Esophagus (tissue), 2 donors: Measurements from ENCODE around the gene ZNF746. TPM values are rescaled to one million over a fixed set of nuclear protein-coding genes. Genes with fewer than 3 reads are reported as not detected.
"Not testable (repeated sequence)": the region's sequence is repeated elsewhere in the genome, so short reads cannot be mapped to it uniquely, and the experiment has no call there.

Experiments
- H3K27ac ChIP-seq, 2 donors: one replicate each; pipeline ENCODE4 v1.5.1; 2013; ENCODE audit warnings: low read depth in 2 of 2, mild to moderate bottlenecking in 2 of 2, inconsistent platforms in 1 of 2, low read length in 1 of 2, moderate library complexity in 1 of 2
- H3K27me3 ChIP-seq, 2 donors: one replicate each; pipeline ENCODE4 v1.6.1; 2013; ENCODE audit warnings: low read length in 2 of 2, control low read depth in 1 of 2, mild to moderate bottlenecking in 1 of 2; ENCODE audit not compliant: insufficient read depth in 2 of 2, control insufficient read depth in 1 of 2
- H3K36me3 ChIP-seq, 2 donors: one replicate each; pipeline ENCODE4 v1.6.1; 2013; ENCODE audit warnings: low read length in 1 of 2; ENCODE audit not compliant: control insufficient read depth in 2 of 2, insufficient read depth in 2 of 2
- H3K4me1 ChIP-seq, 2 donors: one replicate each; pipeline ENCODE4 v1.6.1; 2013; ENCODE audit warnings: low read length in 1 of 2; ENCODE audit not compliant: control insufficient read depth in 2 of 2, insufficient read depth in 2 of 2
- H3K4me3 ChIP-seq, 2 donors: one replicate each; pipeline ENCODE4 v1.5.1; 2013; ENCODE audit warnings: low read length in 2 of 2, mild to moderate bottlenecking in 2 of 2, low read depth in 1 of 2, moderate library complexity in 1 of 2
- H3K9me3 ChIP-seq, 2 donors: one replicate each; pipeline ENCODE4 v1.6.1; 2013; ENCODE audit warnings: mild to moderate bottlenecking in 2 of 2, low read depth in 1 of 2, low read length in 1 of 2, moderate library complexity in 1 of 2; ENCODE audit not compliant: control insufficient read depth in 2 of 2, insufficient read depth in 1 of 2
- WGBS, 2 donors: extraction: QIAGEN DNeasy Blood & Tissue Kit; methylation state at CpG; one replicate each; pipeline ENCODE4 v1.1.7; 2013; 5-methylcytosine and 5-hydroxymethylcytosine counted together
- polyA plus RNA-seq, 2 donors: library from polyadenylated mRNA; stranded (reverse); fragments of 200-250 nt; gene quantifications; one replicate each; pipeline ENCODE4 v1.2.3, GENCODE V29; 2013
- donor health status: healthy with polysubstance abuse.
- donor health status: Bipolar disorder and iron deficiency.

Gene ZNF746
- polyA plus RNA-seq, 2 donors: 5.1 to 6.3 TPM

DNA sequence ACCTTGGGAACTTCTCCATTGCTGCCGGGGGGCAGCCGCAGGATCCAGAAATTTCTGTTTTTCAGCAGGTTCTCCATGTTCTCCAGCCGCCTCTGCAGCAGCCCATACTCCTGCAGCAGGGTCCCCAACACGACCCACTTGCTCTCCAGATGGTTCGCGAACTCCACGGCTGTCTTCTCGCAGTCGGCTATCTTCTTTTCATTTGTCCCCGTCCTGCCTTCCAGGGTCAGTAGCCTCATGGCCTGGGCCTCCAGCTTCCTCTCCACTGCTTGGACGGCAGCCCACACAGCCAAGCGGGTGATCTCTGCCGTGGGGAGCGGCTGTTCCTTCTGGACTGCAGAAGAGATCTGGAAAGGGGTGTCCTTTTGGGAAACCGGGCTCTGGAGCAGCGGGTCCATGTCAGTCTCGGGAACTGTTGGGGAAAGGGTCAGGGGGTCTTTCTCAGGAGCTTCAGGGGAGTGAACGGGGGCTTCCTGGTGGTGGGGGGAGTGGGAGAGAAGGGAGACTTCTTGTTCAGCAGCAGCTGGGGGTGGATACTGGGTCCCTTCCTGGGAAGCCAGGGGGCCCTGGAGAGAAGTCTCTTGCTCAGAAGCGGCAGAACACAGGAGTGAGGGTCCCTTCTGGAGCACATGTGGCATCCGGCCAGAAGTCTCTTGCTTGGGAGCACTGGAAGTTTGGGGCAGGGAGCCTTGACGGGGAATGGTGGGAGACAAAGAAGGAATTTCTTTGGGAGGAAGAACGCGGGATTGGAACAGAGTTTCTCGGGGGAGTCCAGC is 42.2 kb downstream of the ZNF746 start:
- Histone ChIP-seq H3K27me3 (no peaks in the 10 kb centered on the region), H3K9me3 (no peaks in the 10 kb centered on the region), H3K36me3 (peaks cover 11 to 22% of the 10 kb centered on the region in 2 donors), H3K27ac (no peak overlapping the region), H3K4me3 (no peak overlapping the region), H3K4me1 (peaks cover 0 to 8% of the 10 kb centered on the region in 2 donors)
- WGBS, 2 donors: 91 to 93% methylated on average over 24 of the region's 24 CpGs

DNA sequence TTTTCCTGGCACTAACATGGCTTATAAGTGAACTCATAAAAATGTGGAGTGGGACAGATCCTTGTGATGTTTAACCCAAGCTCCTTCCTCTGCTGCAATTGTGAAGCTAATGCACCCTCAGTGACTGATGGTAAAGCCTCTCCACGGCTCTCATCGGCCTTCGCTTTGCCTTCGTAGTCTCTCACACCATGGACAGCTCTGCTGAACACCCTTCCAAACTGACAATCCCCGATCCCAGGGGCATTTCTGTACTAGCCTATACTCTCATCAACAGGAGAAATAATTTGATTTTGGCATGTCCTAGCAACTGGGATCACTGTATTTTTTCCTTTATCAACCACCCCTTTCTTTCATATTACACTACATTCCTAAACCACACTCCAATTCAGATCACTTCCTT is 42.9 kb downstream of the ZNF746 start:
- peaks cover 0 to 8% of the 10 kb centered on the region in 2 donors for H3K4me1 ChIP-seq
- H3K9me3 ChIP-seq: no peaks in the 10 kb centered on the region
- H3K36me3 ChIP-seq: peaks cover 17 to 28% of the 10 kb centered on the region in 2 donors

DNA sequence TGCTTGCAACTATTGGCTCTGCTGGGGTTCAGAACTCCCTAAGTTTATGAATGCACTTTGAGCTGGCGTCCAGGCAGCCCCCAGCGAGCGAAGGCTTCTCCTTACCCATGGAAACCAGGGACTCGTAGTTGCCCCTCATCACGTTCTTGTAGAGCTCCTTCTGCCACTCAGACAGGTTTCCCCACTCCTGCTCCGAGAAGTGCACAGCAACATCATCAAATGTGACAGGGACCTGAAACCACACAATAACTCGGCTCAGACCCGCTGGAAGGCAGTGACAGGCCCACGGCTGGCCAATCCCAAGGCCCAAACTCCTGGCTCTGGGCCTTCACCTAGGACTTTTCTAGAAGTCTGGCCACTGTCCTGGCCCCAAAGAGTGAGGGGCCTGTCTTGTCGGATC is 43.6 kb downstream of the ZNF746 start:
- 94 to 95% methylated on average over 10 of the region's 10 CpGs for WGBS, 2 donors
- H3K4me1 ChIP-seq: peaks cover 0 to 4% of the 10 kb centered on the region in 2 donors

More for the DNA sequence above, 42.9 kb downstream of the ZNF746 start:
- 90 to 95% methylated on average over 5 of the region's 5 CpGs for WGBS, 2 donors
- H3K27ac ChIP-seq: no peak overlapping the region
- no peaks in the 10 kb centered on the region for H3K27me3 ChIP-seq
- H3K4me3 ChIP-seq: no peak overlapping the region

DNA sequence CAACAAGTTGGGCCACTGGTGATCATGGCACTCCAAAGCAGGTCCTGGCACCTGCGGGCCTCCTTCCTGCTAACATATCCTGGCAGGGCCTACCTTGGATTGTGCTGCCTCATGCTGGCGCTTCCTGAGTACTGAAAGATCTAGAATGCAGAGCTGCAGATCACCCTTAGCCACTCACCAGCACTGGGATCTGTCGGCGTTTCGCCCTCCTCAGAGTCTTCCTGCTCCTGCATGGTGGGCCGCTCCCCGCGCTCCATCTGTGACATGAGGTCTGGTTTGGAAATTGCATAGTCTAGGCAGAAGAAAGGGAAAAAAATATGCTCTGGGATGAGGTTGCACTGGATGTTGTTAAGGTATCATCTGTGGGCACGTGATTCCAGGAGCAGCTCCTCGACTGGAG is 46.8 kb downstream of the ZNF746 start:
- peaks cover 29 to 40% of the 10 kb centered on the region in 2 donors for H3K36me3 ChIP-seq
- H3K27ac ChIP-seq: no peak overlapping the region
- H3K27me3 ChIP-seq: no peaks in the 10 kb centered on the region
- H3K4me1 ChIP-seq: peaks cover 0 to 2% of the 10 kb centered on the region in 2 donors
- WGBS, 2 donors: 97% methylated on average over 10 of the region's 10 CpGs
- H3K9me3 ChIP-seq: no peaks in the 10 kb centered on the region
- no peak overlapping the region for H3K4me3 ChIP-seq

More for the DNA sequence above, 43.6 kb downstream of the ZNF746 start:
- Histone ChIP-seq H3K4me3 (no peak overlapping the region), H3K36me3 (peaks cover 22 to 34% of the 10 kb centered on the region in 2 donors), H3K9me3 (no peaks in the 10 kb centered on the region), H3K27ac (no peak overlapping the region), H3K27me3 (no peaks in the 10 kb centered on the region)

DNA sequence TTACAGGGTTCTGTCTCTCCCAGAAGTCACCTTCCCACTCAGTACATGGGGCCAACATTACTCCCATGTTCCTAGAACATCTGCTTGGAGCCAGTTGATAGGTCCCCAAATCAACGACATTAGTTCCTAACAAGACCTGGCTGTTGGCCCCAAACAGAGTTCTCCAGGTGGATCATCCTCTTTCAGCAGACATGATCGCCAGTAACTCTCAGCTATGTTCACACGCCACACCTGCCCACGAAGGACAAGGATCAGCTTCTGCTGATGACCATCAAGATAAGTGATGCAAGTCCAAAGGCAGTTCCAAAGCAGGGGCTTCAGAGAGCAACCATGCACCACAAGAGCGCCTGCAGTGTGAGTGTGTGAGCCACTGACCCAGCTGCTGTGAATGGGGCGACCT is 47.7 kb downstream of the ZNF746 start:
- Histone ChIP-seq H3K36me3 (peaks cover 32 to 37% of the 10 kb centered on the region in 2 donors), H3K4me3 (no peak overlapping the region), H3K9me3 (no peaks in the 10 kb centered on the region), H3K27me3 (no peaks in the 10 kb centered on the region), H3K4me1 (peaks cover 0 to 2% of the 10 kb centered on the region in 2 donors), H3K27ac (no peak overlapping the region)
- 95 to 96% methylated on average over 6 of the region's 6 CpGs for WGBS, 2 donors

DNA sequence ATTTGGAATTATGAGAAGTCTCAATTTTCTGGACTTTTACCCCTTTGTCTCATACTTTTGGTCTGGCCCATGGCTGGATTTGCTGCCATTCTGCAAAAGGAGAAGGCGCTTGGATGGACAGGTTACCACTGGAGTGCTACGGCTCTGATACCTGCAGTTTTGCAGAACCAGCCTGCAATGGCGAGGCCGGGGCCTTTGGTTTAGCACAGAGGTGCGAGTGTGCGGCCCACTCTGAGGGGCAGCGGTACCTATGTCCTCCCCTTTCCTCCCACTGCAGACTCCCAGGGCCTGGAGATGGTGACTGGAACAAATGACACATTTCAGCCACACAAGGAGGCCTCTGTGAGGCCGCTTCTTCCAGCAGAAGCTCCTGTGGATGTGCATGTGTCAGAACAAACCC is 48.6 kb downstream of the ZNF746 start:
- no peaks in the 10 kb centered on the region for H3K4me1 ChIP-seq
- no peaks in the 10 kb centered on the region for H3K9me3 ChIP-seq
- no peak overlapping the region for H3K4me3 ChIP-seq
- H3K36me3 ChIP-seq: peaks cover 29 to 33% of the 10 kb centered on the region in 2 donors
- 92 to 96% methylated on average over 8 of the region's 8 CpGs for WGBS, 2 donors
- no peak overlapping the region for H3K27ac ChIP-seq
- H3K27me3 ChIP-seq: no peaks in the 10 kb centered on the region

DNA sequence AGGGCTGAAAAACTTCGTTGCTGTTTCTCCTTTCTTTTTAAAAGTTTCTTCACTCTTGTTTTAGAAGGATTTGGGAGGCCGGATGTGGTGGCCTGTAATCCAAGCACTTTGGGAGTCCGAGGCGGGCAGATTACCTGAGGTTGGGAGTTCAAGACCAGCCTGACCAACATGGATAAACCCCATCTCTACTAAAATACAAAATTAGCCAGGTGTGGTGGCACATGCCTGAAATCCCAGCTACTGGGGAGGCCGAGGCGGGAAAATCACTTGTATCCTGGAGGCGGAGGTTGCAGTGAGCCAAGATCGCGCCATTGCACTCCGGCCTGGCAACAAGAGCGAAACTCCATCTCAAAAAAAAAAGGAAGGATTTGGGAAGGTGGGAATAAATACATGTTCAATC is 51.6 kb downstream of the ZNF746 start:
- peaks cover 26 to 27% of the 10 kb centered on the region in 2 donors for H3K36me3 ChIP-seq
- H3K27ac ChIP-seq, H3K4me1 ChIP-seq, H3K9me3 ChIP-seq, H3K4me3 ChIP-seq, H3K27me3 ChIP-seq: not testable (repeated sequence)
- 97 to 98% methylated on average over 11 of the region's 11 CpGs for WGBS, 2 donors

DNA sequence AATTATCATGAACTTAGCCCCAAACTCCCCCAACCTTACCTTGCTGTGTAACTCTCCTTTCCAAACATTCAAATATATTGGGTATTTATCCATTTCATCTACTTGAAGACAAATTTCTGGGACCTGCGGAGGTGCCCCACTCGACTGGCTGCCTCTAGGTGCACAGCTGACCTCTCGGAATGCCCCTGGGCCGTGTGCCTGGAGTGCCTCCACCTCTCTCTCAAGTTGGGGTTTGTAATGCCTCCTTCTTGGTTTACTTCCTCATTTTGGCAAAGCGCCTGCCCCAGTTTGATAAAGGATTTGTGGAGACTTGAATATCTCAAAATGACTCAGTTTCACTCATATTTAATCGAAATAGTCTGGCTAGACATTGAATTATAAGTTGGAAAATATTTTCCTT is 53.3 kb downstream of the ZNF746 start:
- Histone ChIP-seq H3K27me3 (no peaks in the 10 kb centered on the region), H3K36me3 (peaks cover 11 to 13% of the 10 kb centered on the region in 2 donors), H3K9me3 (no peaks in the 10 kb centered on the region), H3K27ac (no peak overlapping the region), H3K4me3 (no peak overlapping the region), H3K4me1 (no peaks in the 10 kb centered on the region)
- 87 to 91% methylated on average over 6 of the region's 6 CpGs for WGBS, 2 donors

DNA sequence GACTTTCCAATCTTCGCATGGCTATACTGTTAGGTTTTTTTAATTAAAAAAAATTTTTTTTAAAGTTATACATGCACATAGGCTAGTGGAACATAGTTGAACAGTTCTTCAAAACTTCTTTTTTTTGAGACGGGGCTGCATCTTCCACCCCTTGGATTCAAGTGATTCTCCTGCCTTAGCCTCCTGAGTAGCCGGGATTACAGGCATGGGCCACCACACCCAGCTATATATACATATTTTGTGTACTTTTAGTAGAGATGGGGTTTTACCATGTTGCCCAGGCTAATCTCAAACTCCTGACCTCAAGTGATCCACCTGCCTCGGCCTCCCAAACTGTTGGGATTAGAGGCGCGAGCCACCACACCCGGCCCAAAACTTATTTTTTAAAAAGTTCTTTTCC is 54.1 kb downstream of the ZNF746 start:
- Histone ChIP-seq H3K27ac (no peak overlapping the region), H3K36me3 (peaks cover 5 to 6% of the 10 kb centered on the region in 2 donors), H3K4me1 (no peaks in the 10 kb centered on the region), H3K9me3 (no peaks in the 10 kb centered on the region), H3K4me3 (no peak overlapping the region), H3K27me3 (no peaks in the 10 kb centered on the region)
- WGBS, 2 donors: 92 to 94% methylated on average over 7 of the region's 7 CpGs

DNA sequence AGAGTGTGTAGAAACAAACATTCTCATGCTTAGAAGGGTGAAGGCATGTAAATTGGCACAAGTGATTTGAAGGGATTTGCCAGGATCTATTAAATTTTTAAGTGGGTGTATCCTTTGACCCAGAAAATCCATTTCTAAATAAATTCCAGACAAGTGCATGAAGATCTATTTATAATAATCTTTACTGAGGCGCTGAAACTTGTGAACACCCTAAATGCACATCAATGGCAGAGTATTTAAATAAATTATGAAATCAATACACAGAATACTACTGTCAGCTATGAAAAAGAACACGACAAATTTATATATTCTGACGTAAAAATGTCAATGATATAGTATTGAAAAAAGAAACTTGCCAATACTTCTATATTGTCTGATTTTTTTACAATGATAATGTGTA is 54.7 kb downstream of the ZNF746 start:
- H3K27me3 ChIP-seq: no peaks in the 10 kb centered on the region
- peaks cover 5% of the 10 kb centered on the region in 2 donors for H3K36me3 ChIP-seq
- 79 to 87% methylated on average over 3 of the region's 3 CpGs for WGBS, 2 donors

More for the DNA sequence above, 54.7 kb downstream of the ZNF746 start:
- H3K4me3 ChIP-seq: no peak overlapping the region
- no peak overlapping the region for H3K27ac ChIP-seq
- H3K4me1 ChIP-seq: no peaks in the 10 kb centered on the region
- H3K9me3 ChIP-seq: no peaks in the 10 kb centered on the region
